ENCODE measurements around the gene BORCS8.
A peak's percentile ranks its signal among the peaks of the same experiment; 100 is the strongest.
"Not testable (repeated sequence)": the region's sequence is repeated elsewhere in the genome, so short reads cannot be mapped to it uniquely, and the experiment has no call there.

The BORCS8 gene

GRCh38 chr19:19147344-19147743 is 44.6 kb downstream of the BORCS8 start:
- no peak for DNase-seq

- DNase-seq: no peak
Observed at GRCh38 chr19:19146865-19147264, 45.1 kb downstream of the BORCS8 start.

GRCh38 chr19:19145684-19146608 is 46.0 kb downstream of the BORCS8 start:
- DNase-seq: peak; percentile 21 to 26

- DNase-seq: no peak
Observed at GRCh38 chr19:19145281-19145680, 46.7 kb downstream of the BORCS8 start.

- no peak for DNase-seq
Observed at GRCh38 chr19:19142347-19142746, 49.6 kb downstream of the BORCS8 start.

GRCh38 chr19:19140476-19140875 is 51.5 kb downstream of the BORCS8 start:
- DNase-seq: no peak

- no peak for DNase-seq
Observed at GRCh38 chr19:19139876-19140229, 52.1 kb downstream of the BORCS8 start.

GRCh38 chr19:19138109-19138981 is 53.6 kb downstream of the BORCS8 start, which contains the start of gene TMEM161A:
TMEM161A (minus strand) TSS chr19:19138478; CDS start chr19:19138428, 50 bp downstream.
- peak; percentile 98 for DNase-seq

GRCh38 chr19:19137556-19138108 is 54.3 kb downstream of the BORCS8 start:
- no peak for DNase-seq

- not testable (repeated sequence) for DNase-seq
Observed at GRCh38 chr19:19135713-19136112, 56.2 kb downstream of the BORCS8 start.

GRCh38 chr19:19134687-19135158 is 57.2 kb downstream of the BORCS8 start:
- no peak for DNase-seq

- DNase-seq: no peak
Observed at GRCh38 chr19:19133985-19134384, 58.0 kb downstream of the BORCS8 start.

- no peak for DNase-seq
Observed at GRCh38 chr19:19132912-19133311, 59.0 kb downstream of the BORCS8 start.

- DNase-seq: no peak
Observed at GRCh38 chr19:19131989-19132388, 60.0 kb downstream of the BORCS8 start.

All from Kasumi-1 (cell line).